ENCODE data around the gene COL8A2. TPM values are rescaled to one million over a fixed set of nuclear protein-coding genes. Genes with fewer than 3 reads are reported as not detected.

COL8A2 gene
- total and polyA plus RNA-seq, 2 of the 4 experiments (the other 2 are of a cell fraction) = 0.54 to 1.1 TPM

- Histone ChIP-seq H3K9me1 (ENCODE audit: insufficient read depth, low read length) (peaks cover 9% of the 10 kb centered on the region), H4K5ac (ENCODE audit: low read depth, low read length) (no peak overlapping the region), H3K27me3 (ENCODE audit: control insufficient read depth, insufficient read depth, low read length) (no peaks in the 10 kb centered on the region), H4K91ac (ENCODE audit: insufficient read depth, low read depth, low read length) (no peak overlapping the region), H3K27ac (ENCODE audit: insufficient read depth, low read length) (no peak overlapping the region), H3K4me1 (ENCODE audit: control insufficient read depth, insufficient read depth, low read length) (peaks cover 6% of the 10 kb centered on the region), H3K79me1 (ENCODE audit: low read depth in 1 of 2, low read length in 2 of 2) (peaks cover 50 to 78% of the 10 kb centered on the region in 2 experiments), H2BK15ac (ENCODE audit: low read depth, low read length) (no peak overlapping the region), H3K14ac (replicated peaks; ENCODE audit: low read depth, low read length) (no peak overlapping the region), H3K23ac (ENCODE audit: low read depth, low read length) (no peak overlapping the region), H3K9me3 (ENCODE audit: control insufficient read depth, insufficient read depth, low read length) (no peaks in the 10 kb centered on the region), H2BK120ac (ENCODE audit: low read depth, low read length) (no peak overlapping the region), H2AFZ (replicated peaks; ENCODE audit: low read length, poor library complexity) (no peak overlapping the region), H3K18ac (ENCODE audit: low read depth, low read length) (no peak overlapping the region), H4K20me1 (ENCODE audit: insufficient read depth, low read length) (peaks cover 71% of the 10 kb centered on the region), H2AK9ac (replicated peaks; ENCODE audit: low read depth, low read length, poor library complexity) (peak overlapping the region; percentile 57), H3K4me3 (ENCODE audit: insufficient read depth, low read depth, low read length) (no peak overlapping the region), H3K56ac (ENCODE audit: extremely low read depth, insufficient read depth, low read length) (no peak overlapping the region), H3K4me2 (ENCODE audit: low read depth, low read length) (no peak overlapping the region), H3K4ac (ENCODE audit: low read depth, low read length) (no peak overlapping the region), H3K36me3 (ENCODE audit: control insufficient read depth, insufficient read depth, low read length) (peaks cover 86% of the 10 kb centered on the region), H3K9ac (ENCODE audit: low read depth, low read length) (no peak overlapping the region), H2AK5ac (ENCODE audit: low read depth, low read length) (no peak overlapping the region), H2BK20ac (ENCODE audit: low read depth, low read length) (no peak overlapping the region), H4K8ac (ENCODE audit: low read depth in 2 of 2, low read length in 2 of 2) (no peak overlapping the region), H2BK5ac (ENCODE audit: low read depth, low read length, poor library complexity, severe bottlenecking) (no peak overlapping the region)
- 60% methylated on average over 1 of the region's 11 CpGs; no CpG with 5 or more reads in 1 of the 2 experiments for WGBS, 2 experiments (ENCODE audit: extremely low coverage in 2 of 2, insufficient read length in 1 of 2)
- intact Hi-C loops (cut with micrococcal nuclease) (no loop called here), in situ Hi-C loops (cut with MboI; ENCODE audit: low sequenced_read_pairs) (no loop called here), dilution Hi-C loops (cut with HindIII; ENCODE audit: low sequenced_read_pairs, unreplicated experiment) (no loop called here)
- TF ChIP-seq CEBPB (IDR thresholded peaks at IDR 0.05; ENCODE audit: low read depth, low read length) = no peak
- TF ChIP-seq NFE2L2 (IDR thresholded peaks at IDR 0.05; ENCODE audit: low read depth, low read length) = no peak
- TF ChIP-seq POLR2A (IDR thresholded peaks at IDR 0.05; ENCODE audit: low read depth, low read length) = no peak
- TF ChIP-seq MXI1 (IDR thresholded peaks at IDR 0.05; ENCODE audit: borderline replicate concordance, low read depth, low read length) = no peak
- TF ChIP-seq RFX5 (IDR thresholded peaks at IDR 0.05; ENCODE audit: low read depth, low read length) = no peak
- TF ChIP-seq MAZ (IDR thresholded peaks at IDR 0.05; ENCODE audit: borderline replicate concordance, low read depth, low read length) = no peak
- no peak for TF ChIP-seq CHD1 (IDR thresholded peaks at IDR 0.05; ENCODE audit: low read depth, low read length)
- POLR2A ChIA-PET (ENCODE audit: unreplicated experiment) = no interaction called here
- no TSS peak for BruUV-seq (replicated peaks)
- CTCF ChIA-PET = no interaction called here
- no peak for ATAC-seq (ENCODE audit: low read depth)
- DNase-seq = no peak
Measured at GRCh38 chr1:36174713-36175112, 49.7 kb upstream of the COL8A2 start.
